PC-9 (cell line): ENCODE data around the gene TRMT61B.

Experiments
- EZH2 ChIP-seq: fragments of 200-600 bp; sonication (generic); IDR thresholded peaks from 2 replicates; pipeline ENCODE4 v1.8.0; 2017; ENCODE audit warnings: antibody characterized with exemption, low read depth
- TF ChIP-seq, protein P1 (sequence below): fragments of 200-600 bp; sonication (generic); conservative IDR thresholded peaks from 2 replicates; pipeline ENCODE4 v1.6.1; 2017; ENCODE audit warnings: mixed run types, antibody characterized with exemption, mild to moderate bottlenecking, moderate library complexity

DNA sequence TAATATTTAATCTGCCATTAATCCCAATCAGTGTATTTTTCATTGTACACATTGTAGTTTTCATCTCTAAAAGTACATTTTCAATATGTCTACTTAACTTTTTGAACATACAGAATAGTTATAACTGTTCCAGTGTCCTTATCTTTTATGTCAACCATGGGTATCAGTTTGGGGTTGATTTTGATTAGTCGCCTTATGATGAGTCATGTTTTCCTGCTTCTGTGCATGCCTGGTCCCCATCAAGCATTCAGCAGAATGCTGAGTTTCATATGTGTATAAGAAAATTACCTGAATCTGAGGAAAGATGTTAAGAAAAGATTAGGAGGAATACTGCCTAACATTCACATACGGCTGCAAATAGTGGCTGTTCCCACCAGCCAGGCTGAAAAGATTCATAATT, 41.7 kb downstream of the TRMT61B start:
- TF ChIP-seq, protein P1, sequence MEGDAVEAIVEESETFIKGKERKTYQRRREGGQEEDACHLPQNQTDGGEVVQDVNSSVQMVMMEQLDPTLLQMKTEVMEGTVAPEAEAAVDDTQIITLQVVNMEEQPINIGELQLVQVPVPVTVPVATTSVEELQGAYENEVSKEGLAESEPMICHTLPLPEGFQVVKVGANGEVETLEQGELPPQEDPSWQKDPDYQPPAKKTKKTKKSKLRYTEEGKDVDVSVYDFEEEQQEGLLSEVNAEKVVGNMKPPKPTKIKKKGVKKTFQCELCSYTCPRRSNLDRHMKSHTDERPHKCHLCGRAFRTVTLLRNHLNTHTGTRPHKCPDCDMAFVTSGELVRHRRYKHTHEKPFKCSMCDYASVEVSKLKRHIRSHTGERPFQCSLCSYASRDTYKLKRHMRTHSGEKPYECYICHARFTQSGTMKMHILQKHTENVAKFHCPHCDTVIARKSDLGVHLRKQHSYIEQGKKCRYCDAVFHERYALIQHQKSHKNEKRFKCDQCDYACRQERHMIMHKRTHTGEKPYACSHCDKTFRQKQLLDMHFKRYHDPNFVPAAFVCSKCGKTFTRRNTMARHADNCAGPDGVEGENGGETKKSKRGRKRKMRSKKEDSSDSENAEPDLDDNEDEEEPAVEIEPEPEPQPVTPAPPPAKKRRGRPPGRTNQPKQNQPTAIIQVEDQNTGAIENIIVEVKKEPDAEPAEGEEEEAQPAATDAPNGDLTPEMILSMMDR: no peak
- no peak for TF ChIP-seq EZH2
